ENCODE measurements around the gene COPG1.

Gene COPG1

DNA sequence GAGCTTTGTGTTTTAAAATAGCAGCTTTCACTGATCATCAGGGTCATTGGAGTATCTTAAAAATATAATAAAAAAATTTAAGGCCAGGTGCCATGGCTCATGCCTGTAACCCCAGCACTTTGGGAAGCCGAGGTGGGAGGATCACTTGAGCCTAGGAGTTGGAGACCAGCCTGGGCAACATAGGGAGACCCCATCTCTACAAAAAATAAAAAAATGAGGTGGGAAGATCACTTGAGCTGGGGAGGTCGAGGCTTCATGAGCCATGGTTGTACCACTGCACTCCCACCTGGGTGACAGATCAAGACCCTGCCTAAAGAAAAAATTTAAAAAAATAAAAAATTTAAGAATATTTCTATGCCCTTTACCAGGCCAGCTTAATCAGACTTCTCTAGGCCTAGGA is 30.8 kb downstream of the COPG1 start:
- DNase-seq: no peak

- DNase-seq: no peak
Measured at GRCh38 chr3:129281726-129282125, 32.3 kb downstream of the COPG1 start.

GRCh38 chr3:129282727-129283327 is 33.4 kb downstream of the COPG1 start:
- no peak for DNase-seq

GRCh38 chr3:129286081-129286480 is 36.7 kb downstream of the COPG1 start:
- DNase-seq: no peak

DNA sequence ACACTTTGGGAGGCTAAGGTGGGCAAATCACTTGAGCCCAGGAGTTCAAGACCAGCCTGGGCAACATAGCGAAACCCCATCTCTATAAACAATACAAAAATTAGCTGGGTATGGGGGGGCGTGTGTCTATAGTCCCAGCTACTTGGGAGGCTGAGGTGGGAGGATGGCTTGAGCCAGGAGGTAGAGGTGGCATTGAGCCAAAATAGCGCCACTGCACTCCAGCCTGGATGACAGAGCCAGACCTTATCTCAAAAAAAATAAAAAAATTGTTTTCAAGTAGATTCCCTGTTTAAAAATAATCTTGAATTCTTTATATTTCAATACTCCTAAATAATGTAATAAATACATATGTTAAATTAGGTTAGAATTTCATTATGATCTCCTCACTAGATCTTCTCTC is 39.0 kb downstream of the COPG1 start:
- no peak for DNase-seq

GRCh38 chr3:129289201-129289921 is 40.0 kb downstream of the COPG1 start:
- DNase-seq: no peak

- no peak for DNase-seq
Measured at GRCh38 chr3:129291236-129291886, 42.0 kb downstream of the COPG1 start.

- no peak for DNase-seq
Measured at GRCh38 chr3:129295286-129295685, 45.9 kb downstream of the COPG1 start.

DNA sequence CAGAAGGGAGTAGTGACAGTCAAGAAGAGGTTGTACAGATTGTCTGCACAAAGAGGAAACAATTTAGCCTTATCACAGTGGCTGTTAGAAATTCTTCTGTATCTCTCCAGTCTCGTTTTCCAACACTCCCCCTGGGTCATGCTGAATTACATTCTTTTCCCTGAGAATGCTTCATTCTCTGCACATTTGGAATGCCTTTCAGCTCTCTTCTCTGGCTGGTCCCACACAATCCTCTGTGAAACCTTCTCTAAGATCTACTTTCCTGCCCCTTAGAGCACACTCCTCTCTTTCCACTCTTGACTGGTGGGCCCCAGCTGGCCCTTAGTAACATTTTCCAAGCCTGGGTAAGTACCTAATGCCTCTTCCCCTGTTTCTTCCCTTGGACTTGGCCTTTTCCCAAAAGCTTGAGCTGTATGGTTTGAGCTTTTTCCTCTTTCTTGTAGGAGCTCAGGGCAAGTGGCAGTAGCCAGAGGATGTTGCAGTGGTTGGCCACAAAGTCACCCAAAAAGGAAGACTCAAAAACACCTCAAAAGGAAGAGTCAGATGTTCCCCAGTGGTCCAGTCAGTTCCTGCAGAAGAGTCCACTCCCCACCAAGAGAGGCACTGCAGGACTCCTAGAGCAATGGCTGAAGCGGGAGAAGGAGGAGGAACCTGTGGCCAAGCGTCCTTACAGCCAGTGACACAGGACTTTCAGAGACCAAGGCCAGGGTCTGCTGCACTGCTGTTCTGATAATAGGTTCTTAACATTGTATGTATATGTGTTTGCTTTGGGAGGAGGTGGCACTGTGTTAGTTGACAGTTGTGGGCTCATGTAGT is 54.9 kb downstream of the COPG1 start:
- no peak for DNase-seq

- no peak for DNase-seq
Measured at GRCh38 chr3:129304962-129305222, 55.5 kb downstream of the COPG1 start.

GRCh38 chr3:129305592-129306091 is 56.2 kb downstream of the COPG1 start:
- peak; percentile 19 to 59 for DNase-seq

- no peak for DNase-seq
Measured at GRCh38 chr3:129308636-129309035, 59.2 kb downstream of the COPG1 start.

DNA sequence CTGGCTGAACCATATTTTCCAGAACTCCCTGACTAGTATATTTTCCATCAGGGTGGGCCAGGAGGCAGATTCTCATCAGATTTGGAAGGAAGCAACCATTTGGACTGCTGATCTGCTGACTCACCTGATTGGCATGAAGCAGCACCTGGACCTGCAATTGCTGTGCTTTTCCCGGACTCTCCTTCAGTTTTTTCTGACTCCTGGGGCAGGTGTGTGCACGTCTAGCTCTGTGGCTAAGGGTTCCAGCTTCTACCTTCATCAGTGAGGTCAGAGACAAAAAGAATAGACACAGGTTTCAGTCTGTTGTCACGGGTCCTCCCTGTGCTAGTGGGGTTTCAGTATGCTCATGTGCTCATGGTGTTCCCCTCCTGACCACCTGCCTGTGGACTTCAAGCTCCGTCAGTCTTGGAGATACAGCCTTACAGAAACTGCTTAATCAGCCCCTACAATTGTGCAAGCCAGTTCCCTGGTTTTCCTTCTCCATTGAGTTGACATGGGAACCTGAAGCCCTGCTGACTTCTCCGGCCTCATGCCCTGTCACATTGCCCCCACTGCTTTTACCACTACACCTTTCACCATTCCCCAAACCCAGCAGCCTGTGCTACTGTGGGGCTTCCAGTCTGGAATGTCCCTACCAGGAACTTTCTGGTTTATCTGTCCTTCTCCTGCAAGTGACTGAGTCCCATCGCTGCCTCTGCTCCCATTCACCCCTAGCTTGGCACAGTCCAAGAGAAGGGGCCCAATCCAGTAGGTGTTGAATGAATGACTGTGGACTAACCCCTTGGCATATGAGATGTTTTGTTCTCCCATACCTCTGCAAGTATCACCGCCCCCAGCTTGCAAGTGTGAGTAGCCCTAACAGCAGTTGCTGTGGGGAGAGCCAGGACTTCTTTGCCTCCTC is 61.0 kb downstream of the COPG1 start:
- no peak for DNase-seq

GRCh38 chr3:129311054-129311902 is 61.9 kb downstream of the COPG1 start:
- no peak for DNase-seq

GRCh38 chr3:129312021-129312639 is 62.7 kb downstream of the COPG1 start:
- DNase-seq: no peak

GRCh38 chr3:129312671-129313414 is 63.4 kb downstream of the COPG1 start:
- no peak for DNase-seq

GRCh38 chr3:129313415-129313664 is 63.9 kb downstream of the COPG1 start:
- DNase-seq: no peak

- DNase-seq: no peak
Measured at GRCh38 chr3:129313665-129314385, 64.4 kb downstream of the COPG1 start.

DNA sequence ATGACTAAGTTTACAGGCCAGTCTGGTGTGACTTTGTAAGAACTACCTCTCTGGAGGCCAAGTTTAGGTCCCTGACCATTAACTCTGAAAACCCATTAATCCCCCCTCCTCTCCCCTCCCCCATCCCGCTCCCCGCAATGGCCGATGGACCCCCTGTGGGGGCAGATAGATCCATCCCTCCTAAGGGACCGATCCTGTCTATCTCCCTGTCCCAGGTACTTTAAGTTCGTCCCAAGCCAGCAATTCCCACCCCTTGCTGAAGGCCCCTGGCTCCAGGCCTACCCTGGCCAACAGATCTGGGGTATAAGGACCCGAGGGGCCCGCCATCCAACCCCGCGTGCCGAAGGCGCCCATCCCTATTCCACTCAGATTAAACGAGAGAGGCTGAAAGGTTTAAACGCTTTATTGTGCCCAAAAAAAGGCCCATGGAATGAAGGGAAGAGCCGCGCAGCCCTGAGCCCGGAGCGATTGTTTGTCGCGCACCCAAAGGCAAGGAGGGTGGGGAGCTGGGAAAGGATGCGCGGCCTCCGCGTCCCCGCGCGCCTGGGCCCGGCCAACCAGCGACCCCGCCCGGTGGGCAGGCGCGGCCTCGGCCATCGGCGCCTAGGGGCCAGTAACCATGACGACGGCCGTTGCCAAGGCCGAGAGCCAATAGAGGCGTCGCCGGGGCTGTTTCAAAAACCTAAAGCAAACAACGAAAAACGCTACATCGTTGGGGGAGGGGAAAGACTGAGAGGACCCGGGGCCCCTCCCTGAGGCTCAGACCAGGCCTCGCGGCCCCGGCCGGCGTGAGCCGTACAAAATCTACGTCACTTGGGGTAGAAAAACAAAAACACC is 65.2 kb downstream of the COPG1 start:
- DNase-seq: peak; percentile 79 to 82

Measured in hippocampal formation (tissue), 2 donors.